HG02610 (cell line): ENCODE data around the gene PRIM2.
A peak's percentile ranks its signal among the peaks of the same experiment; 100 is the strongest.
"Not testable (repeated sequence)": the region's sequence is repeated elsewhere in the genome, so short reads cannot be mapped to it uniquely, and the experiment has no call there.

Source experiments
- ATAC-seq: cut with Tn5 transposase; IDR thresholded peaks from one replicate; pipeline ENCODE4 v1.9.1; 2021; ENCODE audit warnings: mild to moderate bottlenecking, moderate library complexity; ENCODE audit not compliant: unreplicated experiment

PRIM2 gene

GRCh38 chr6:57307850-57308249 lies 9.6 kb upstream of the PRIM2 start:
- ATAC-seq = no peak

GRCh38 chr6:57308755-57309154 lies 8.7 kb upstream of the PRIM2 start:
- ATAC-seq = not testable (repeated sequence)

- not testable (repeated sequence) for ATAC-seq
These were observed 7.2 kb upstream of the PRIM2 start for GRCh38 chr6:57310095-57310816.

GRCh38 chr6:57310817-57311157 lies 6.6 kb upstream of the PRIM2 start:
- no peak for ATAC-seq

- not testable (repeated sequence) for ATAC-seq
These were observed 6.0 kb upstream of the PRIM2 start for GRCh38 chr6:57311300-57312003.

- no peak for ATAC-seq
These were observed 5.5 kb upstream of the PRIM2 start for GRCh38 chr6:57312004-57312345.

- no peak for ATAC-seq
These were observed 4.4 kb upstream of the PRIM2 start for GRCh38 chr6:57313009-57313408.

GRCh38 chr6:57313711-57314471 lies 3.5 kb upstream of the PRIM2 start:
- no peak for ATAC-seq

- no peak for ATAC-seq
These were observed 2.3 kb upstream of the PRIM2 start for GRCh38 chr6:57315111-57315510.

GRCh38 chr6:57315851-57316250 lies 1.6 kb upstream of the PRIM2 start:
- ATAC-seq = no peak

- ATAC-seq = peak; percentile 91
These were observed 810 bp upstream of the PRIM2 start for GRCh38 chr6:57316581-57317059.

GRCh38 chr6:57324538-57324937 lies 7.1 kb downstream of the PRIM2 start:
- no peak for ATAC-seq

GRCh38 chr6:57327311-57327710 lies 9.9 kb downstream of the PRIM2 start:
- no peak for ATAC-seq

- no peak for ATAC-seq
These were observed 10.6 kb downstream of the PRIM2 start for GRCh38 chr6:57328074-57328473.

GRCh38 chr6:57329933-57330332 lies 12.5 kb downstream of the PRIM2 start:
- no peak for ATAC-seq

- no peak for ATAC-seq
These were observed 24.8 kb downstream of the PRIM2 start for GRCh38 chr6:57342148-57342669.

GRCh38 chr6:57343342-57343741 lies 25.9 kb downstream of the PRIM2 start:
- ATAC-seq = not testable (repeated sequence)

- ATAC-seq = not testable (repeated sequence)
These were observed 29.3 kb downstream of the PRIM2 start for GRCh38 chr6:57346715-57347114.

GRCh38 chr6:57347597-57347996 lies 30.2 kb downstream of the PRIM2 start:
- not testable (repeated sequence) for ATAC-seq

GRCh38 chr6:57350443-57350842 lies 33.0 kb downstream of the PRIM2 start:
- ATAC-seq = peak; percentile 84

- not testable (repeated sequence) for ATAC-seq
These were observed 35.2 kb downstream of the PRIM2 start for GRCh38 chr6:57352596-57352995.
